H1 (cell line): ENCODE results near the gene ZNF408. TPM values are rescaled to one million over a fixed set of nuclear protein-coding genes. Genes with fewer than 3 reads are reported as not detected.

Source experiments
- CTCF ChIA-PET: fragments of 300-600 bp; sonication (Branson Sonifier 250); formaldehyde crosslinking; loops from one replicate; lab custom pipeline; 2021; ENCODE audit not compliant: partially characterized antibody; lab: Charles Lee
- POLR2A ChIA-PET: fragments of 300-600 bp; sonication (Branson Sonifier 250); formaldehyde crosslinking; loops from one replicate; lab custom pipeline; 2021; ENCODE audit warnings: inconsistent platforms; ENCODE audit not compliant: partially characterized antibody; lab: Charles Lee
- DNase-seq, 2 experiments: peaks; one replicate each; pipeline versions ENCODE4 v3.0.0 to v3.0.0-alpha.2; 2010 to 2022; ENCODE audit warnings: low spot score in 2 of 2, low read depth in 1 of 2, mixed read lengths in 1 of 2
- FAIRE-seq: peaks from 2 replicates; lab custom pipeline; 2011; peaks lifted over from hg19 to GRCh38; lab: Jason Lieb, UNC
- H2AFZ ChIP-seq: 2 replicates; pipeline ENCODE4 v1.8.1; 2012; ENCODE audit warnings: low read length, inconsistent platforms
- H2AK5ac ChIP-seq: 2 replicates; pipeline ENCODE4 v1.6.1; 2013; ENCODE audit warnings: low read depth, low read length
- H2BK120ac ChIP-seq: replicated peaks from 2 replicates; pipeline ENCODE3; 2013; ENCODE audit warnings: low read depth, low read length, inconsistent platforms
- H2BK12ac ChIP-seq: 2 replicates; pipeline ENCODE4 v1.6.1; 2013; ENCODE audit warnings: low read depth, low read length
- H2BK15ac ChIP-seq: 2 replicates; pipeline ENCODE4 v1.6.1; 2013; ENCODE audit warnings: low read length
- H2BK20ac ChIP-seq: 2 replicates; pipeline ENCODE4 v1.6.1; 2013; ENCODE audit warnings: low read length
- H2BK5ac ChIP-seq: 2 replicates; pipeline ENCODE4 v1.6.1; 2013; ENCODE audit warnings: low read depth, low read length
- H3K14ac ChIP-seq: 2 replicates; pipeline ENCODE4 v1.6.1; 2013; ENCODE audit warnings: inconsistent platforms; ENCODE audit not compliant: insufficient read length
- H3K18ac ChIP-seq: 2 replicates; pipeline ENCODE4 v1.6.1; 2013; ENCODE audit warnings: low read length; ENCODE audit errors: extremely low read depth
- H3K23ac ChIP-seq: 2 replicates; pipeline ENCODE4 v1.6.1; 2013; ENCODE audit warnings: inconsistent platforms; ENCODE audit not compliant: insufficient read length
- H3K23me2 ChIP-seq: 2 replicates; pipeline ENCODE4 v1.6.1; 2013; ENCODE audit warnings: low read depth, low read length
- H3K27ac ChIP-seq: 2 replicates; pipeline ENCODE4 v1.6.1; 2011; ENCODE audit warnings: low read depth, low read length, inconsistent platforms
- H3K27me3 ChIP-seq, 4 experiments: replicated peaks in 1 of 4; 1 replicate in 1 of 4; 2 replicates in 3 of 4; pipeline versions ENCODE4 v1.6.1 to v1.8.1; 2011 to 2013; ENCODE audit warnings: low read length in 3 of 4, mild to moderate bottlenecking in 3 of 4, inconsistent platforms in 2 of 4, mixed read lengths in 2 of 4, moderate library complexity in 1 of 4; ENCODE audit not compliant: control insufficient read depth in 3 of 4, insufficient read depth in 3 of 4; ENCODE audit errors: extremely low read depth in 1 of 4
- H3K36me3 ChIP-seq, 4 experiments: 2 replicates each; pipeline versions ENCODE4 v1.6.1 to v1.8.1; 2011 to 2013; ENCODE audit warnings: mild to moderate bottlenecking in 4 of 4, low read length in 3 of 4, moderate library complexity in 2 of 4, control low read depth in 1 of 4, inconsistent platforms in 1 of 4; ENCODE audit not compliant: insufficient read depth in 4 of 4, control insufficient read depth in 2 of 4
- H3K4ac ChIP-seq: replicated peaks from 2 replicates; pipeline ENCODE3; 2013; ENCODE audit warnings: low read length, low read depth, mixed read lengths, inconsistent platforms; ENCODE audit not compliant: insufficient read length
- H3K4me1 ChIP-seq, 4 experiments: replicated peaks in 1 of 4; 1 replicate in 1 of 4; 2 replicates in 3 of 4; pipeline versions ENCODE4 v1.6.1 to v1.8.1; 2011 to 2013; ENCODE audit warnings: low read length in 3 of 4, inconsistent platforms in 2 of 4, mixed read lengths in 1 of 4; ENCODE audit not compliant: insufficient read depth in 4 of 4, control insufficient read depth in 3 of 4
- H3K4me2 ChIP-seq, 2 experiments: 2 replicates each; pipeline versions ENCODE4 v1.6.1 to v1.8.1; 2011 to 2013; ENCODE audit warnings: low read depth in 2 of 2, low read length in 2 of 2, control low read depth in 1 of 2, inconsistent platforms in 1 of 2, mild to moderate bottlenecking in 1 of 2; ENCODE audit not compliant: insufficient read depth in 1 of 2
- H3K4me3 ChIP-seq, 4 experiments: fragments of 200-600, 300-600 bp in 1 of 4; sonication (generic), shearing (Covaris generic), sonication (Bioruptor Twin) in 1 of 4; 2 replicates each; pipeline versions ENCODE4 v1.5.1 to v1.8.1; 2011 to 2016; ENCODE audit warnings: low read length in 4 of 4, low read depth in 3 of 4, control low read depth in 2 of 4, inconsistent platforms in 2 of 4, mild to moderate bottlenecking in 2 of 4, mixed read lengths in 1 of 4, moderate library complexity in 1 of 4; ENCODE audit not compliant: insufficient read depth in 2 of 4; ENCODE audit errors: extremely low read depth in 1 of 4
- H3K56ac ChIP-seq: replicated peaks from 2 replicates; pipeline ENCODE3; 2013; ENCODE audit warnings: low read depth, mild to moderate bottlenecking, mixed read lengths, low read length, inconsistent platforms; ENCODE audit not compliant: insufficient read length
- H3K79me1 ChIP-seq: 2 replicates; pipeline ENCODE4 v1.6.1; 2013; ENCODE audit warnings: low read depth, low read length, control low read depth
- H3K79me2 ChIP-seq, 2 experiments: 2 replicates each; pipeline versions ENCODE4 v1.6.1 to v1.8.1; 2012 to 2013; ENCODE audit warnings: low read length in 2 of 2, mild to moderate bottlenecking in 2 of 2, inconsistent platforms in 1 of 2; ENCODE audit not compliant: insufficient read depth in 2 of 2, control insufficient read depth in 1 of 2
- H3K9ac ChIP-seq, 4 experiments: replicated peaks in 1 of 4; 1 replicate in 1 of 4; 2 replicates in 3 of 4; pipeline versions ENCODE4 v1.6.1 to v1.8.1; 2011 to 2013; ENCODE audit warnings: low read depth in 3 of 4, low read length in 3 of 4, control low read depth in 2 of 4, mild to moderate bottlenecking in 2 of 4, moderate library complexity in 2 of 4, inconsistent platforms in 1 of 4; ENCODE audit errors: extremely low read depth in 1 of 4
- H3K9me3 ChIP-seq, 2 experiments: 2 replicates each; pipeline versions ENCODE4 v1.6.1 to v1.8.1; 2012 to 2013; ENCODE audit warnings: mild to moderate bottlenecking in 2 of 2, moderate library complexity in 2 of 2, control low read depth in 1 of 2, inconsistent platforms in 1 of 2, low read depth in 1 of 2, low read length in 1 of 2, mixed read lengths in 1 of 2; ENCODE audit not compliant: insufficient read depth in 2 of 2
- H4K20me1 ChIP-seq, 2 experiments: replicated peaks in 1 of 2; 2 replicates each; pipeline versions ENCODE3 to v1.8.1; 2011 to 2013; ENCODE audit warnings: inconsistent platforms in 2 of 2, low read length in 2 of 2, mild to moderate bottlenecking in 1 of 2; ENCODE audit not compliant: insufficient read depth in 2 of 2, control insufficient read depth in 1 of 2
- H4K5ac ChIP-seq: 2 replicates; pipeline ENCODE4 v1.6.1; 2013; ENCODE audit warnings: low read length, low read depth, mixed read lengths, inconsistent platforms; ENCODE audit not compliant: insufficient read length
- H4K8ac ChIP-seq: 2 replicates; pipeline ENCODE4 v1.8.0; 2013; ENCODE audit warnings: mild to moderate bottlenecking, moderate library complexity, low read length, inconsistent platforms; ENCODE audit not compliant: insufficient read depth; ENCODE audit errors: extremely low read depth
- H4K91ac ChIP-seq: replicated peaks from 2 replicates; pipeline ENCODE3; 2013; ENCODE audit warnings: low read length, mixed read lengths, inconsistent platforms; ENCODE audit not compliant: insufficient read length
- CHD2 ChIP-seq: IDR thresholded peaks from 2 replicates; pipeline ENCODE4 v1.6.1; 2012; ENCODE audit warnings: low read length, improper control_type of control experiment
- CTBP2 ChIP-seq: IDR thresholded peaks from 2 replicates; pipeline ENCODE4 v1.7.0; 2011; ENCODE audit warnings: borderline replicate concordance, mild to moderate bottlenecking, moderate library complexity, mixed read lengths, low read length; ENCODE audit not compliant: insufficient read depth, insufficient read length
- EP300 ChIP-seq, 2 experiments: IDR thresholded peaks; 1 replicate in 1 of 2; 2 replicates in 1 of 2; pipeline ENCODE4 v1.6.1; 2011 to 2012; ENCODE audit warnings: low read depth in 2 of 2, low read length in 2 of 2, mild to moderate bottlenecking in 2 of 2, borderline replicate concordance in 1 of 2, inconsistent platforms in 1 of 2, moderate library complexity in 1 of 2
- HDAC2 ChIP-seq, 2 experiments: fragments of 300-600 bp in 1 of 2; sonication (generic) in 1 of 2; IDR thresholded peaks; 2 replicates each; pipeline ENCODE4 v1.6.1; 2011 to 2012; ENCODE audit warnings: low read depth in 2 of 2, low read length in 2 of 2, mild to moderate bottlenecking in 2 of 2, moderate library complexity in 2 of 2, borderline replicate concordance in 1 of 2, inconsistent platforms in 1 of 2
- HDAC6 ChIP-seq: IDR thresholded peaks from one replicate; pipeline ENCODE4 v1.7.1; 2012; ENCODE audit warnings: low read depth, mild to moderate bottlenecking, inconsistent platforms, low read length, moderate library complexity
- KDM4A ChIP-seq: IDR thresholded peaks from one replicate; pipeline ENCODE4 v1.7.1; 2012; ENCODE audit warnings: low read depth, mild to moderate bottlenecking, moderate library complexity, low read length, inconsistent platforms; ENCODE audit not compliant: severe bottlenecking
- NRF1 ChIP-seq: IDR thresholded peaks from 2 replicates; pipeline ENCODE4 v1.6.1; 2011; ENCODE audit warnings: mild to moderate bottlenecking, low read depth, low read length, improper control_type of control experiment
- RFX5 ChIP-seq: IDR thresholded peaks from 2 replicates; pipeline ENCODE4 v1.6.1; 2011; ENCODE audit warnings: low read depth, low read length, improper control_type of control experiment, borderline replicate concordance
- RNF2 ChIP-seq: fragments of 200-900, 300-1000 bp; sonication (generic); IDR thresholded peaks from 2 replicates; pipeline ENCODE4 v1.7.1; 2016; ENCODE audit warnings: borderline replicate concordance, low read depth, mild to moderate bottlenecking, antibody characterized with exemption, low read length; ENCODE audit not compliant: poor library complexity, severe bottlenecking; ENCODE audit errors: missing control alignments
- SIRT6 ChIP-seq: IDR thresholded peaks from one replicate; pipeline ENCODE4 v1.7.1; 2012; ENCODE audit warnings: low read length, inconsistent platforms
- SP2 ChIP-seq: IDR thresholded peaks from 2 replicates; pipeline ENCODE4 v1.6.1; 2012; ENCODE audit warnings: mild to moderate bottlenecking, low read length, inconsistent platforms
- SP4 ChIP-seq: IDR thresholded peaks from 2 replicates; pipeline ENCODE4 v1.6.1; 2012; ENCODE audit warnings: low read length, inconsistent platforms
- SUZ12 ChIP-seq: fragments of 200-600 bp; sonication (generic); IDR thresholded peaks from 2 replicates; pipeline ENCODE4 v1.6.1; 2012; ENCODE audit warnings: mild to moderate bottlenecking, inconsistent platforms, low read length, moderate library complexity, mixed read lengths
- TAF1 ChIP-seq: IDR thresholded peaks from 2 replicates; pipeline ENCODE4 v1.6.1; 2011; ENCODE audit warnings: mild to moderate bottlenecking, low read depth, low read length
- WGBS, 2 experiments: shearing (Covaris generic) in 1 of 2; methylation state at CpG; one replicate each; pipeline versions ENCODE4 v1.1.6 to v1.1.7; 2013 to 2015; ENCODE audit warnings: low lambda C conversion rate in 2 of 2, mixed read lengths in 2 of 2, inconsistent platforms in 1 of 2, low coverage in 1 of 2, missing lambda C conversion rate in 1 of 2; ENCODE audit not compliant: insufficient replicate concordance in 2 of 2, insufficient coverage in 1 of 2, insufficient read length in 1 of 2; ENCODE audit errors: extremely low coverage in 1 of 2, missing lambda C conversion rate in 1 of 2; 5-methylcytosine and 5-hydroxymethylcytosine counted together
- polyA plus RNA-seq, 7 experiments: library from polyadenylated mRNA; depleted of rRNA in 3 of 7; stranded (reverse) in 5 of 7; unstranded in 2 of 7; fragments of >200 nt in 5 of 7; fragments of 200-250 nt in 2 of 7; gene quantifications; 1 replicate in 5 of 7; 2 replicates in 1 of 7; 4 replicates in 1 of 7; pipeline versions ENCODE4 v1.2.1 to v1.2.3, GENCODE V29; 2011 to 2013; ENCODE audit warnings: missing spikeins in 2 of 7, mixed read lengths in 2 of 7
- total RNA-seq: library from RNA; stranded (reverse); fragmentation: NEBNext Ultra II Directional; extraction: Animal tissue kit (Norgen Biotek cat#: 25700); gene quantifications from 2 replicates; pipeline ENCODE4 v1.2.1, GENCODE V29; 2021

Gene ZNF408
- total and polyA plus RNA-seq, 2 of the 8 experiments (the other 6 are each of a cell fraction or from before 2014, with no cell fraction given): 10.7 to 11.0 TPM

DNA sequence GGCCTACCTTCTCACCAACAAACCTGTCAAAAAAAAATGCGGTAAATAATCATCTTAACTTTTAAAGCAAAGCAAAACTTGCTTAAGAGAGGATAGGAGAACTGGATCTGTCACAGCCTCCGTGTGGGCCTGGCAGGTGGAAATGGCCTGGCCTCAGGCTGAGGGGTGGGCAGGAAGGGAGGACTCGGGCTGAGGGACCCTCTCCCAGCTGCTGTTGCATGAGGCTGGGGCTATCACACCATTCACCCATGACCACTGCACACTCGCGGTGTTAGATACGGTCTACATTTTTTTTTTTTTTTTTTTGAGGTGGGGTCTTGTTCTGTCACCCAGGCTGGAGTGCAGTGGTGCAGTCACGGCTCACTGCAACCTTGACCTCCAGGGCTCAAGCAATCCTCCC lies 24.9 kb upstream of the ZNF408 start:
- CTCF ChIA-PET: no interaction called here
- no peak overlapping the region for H2AK5ac ChIP-seq
- H2AFZ ChIP-seq: no peak overlapping the region
- H3K27me3 ChIP-seq: no peaks in the 10 kb centered on the region
- no peaks in the 10 kb centered on the region for H3K23me2 ChIP-seq
- POLR2A ChIA-PET: interaction anchor here (0.6 to 3.3 kb wide), 5 partner anchors 22 to 295 kb away, joined by 3 to 21 read pairs (median 3); no protein-coding TSS in a partner anchor
- H3K27ac ChIP-seq: no peak overlapping the region
- no peak overlapping the region for H2BK15ac ChIP-seq
- H3K79me2 ChIP-seq: no peaks in the 10 kb centered on the region
- H3K4ac ChIP-seq: no peak overlapping the region
- H4K91ac ChIP-seq: no peak overlapping the region
- no peaks in the 10 kb centered on the region for H3K9me3 ChIP-seq
- H4K5ac ChIP-seq: no peak overlapping the region
- no peaks in the 10 kb centered on the region for H3K79me1 ChIP-seq
- H3K14ac ChIP-seq: no peak overlapping the region
- H4K8ac ChIP-seq: no peak overlapping the region
- H3K4me3 ChIP-seq: no peak overlapping the region
- no peak overlapping the region for H2BK120ac ChIP-seq
- no peak overlapping the region for H2BK5ac ChIP-seq
- no peak overlapping the region for H2BK12ac ChIP-seq
- H3K18ac ChIP-seq: no peak overlapping the region
- FAIRE-seq (no peak), DNase-seq (no peak)
- peaks cover 4 to 30% (median 16%) of the 10 kb centered on the region in 4 experiments; a peak in 6 of 8 replicates for H3K36me3 ChIP-seq
- peaks cover 0 to 1% of the 10 kb centered on the region in 2 experiments for H4K20me1 ChIP-seq
- no peak overlapping the region for H3K56ac ChIP-seq
- H2BK20ac ChIP-seq: no peak overlapping the region
- no peak overlapping the region for H3K9ac ChIP-seq
- peaks cover 3 to 19% (median 7%) of the 10 kb centered on the region in 4 experiments for H3K4me1 ChIP-seq
- WGBS, 2 experiments: 91% methylated on average over 7 of the region's 7 CpGs; no CpG with 5 or more reads in 1 of the 2 experiments
- no peak overlapping the region for H3K4me2 ChIP-seq
- no peak overlapping the region for H3K23ac ChIP-seq
- TF ChIP-seq RFX5: no peak
- no peak for TF ChIP-seq NRF1
- TF ChIP-seq SUZ12: no peak
- TF ChIP-seq HDAC2 (IDR thresholded peaks at IDR 0.05; ENCODE audit: borderline replicate concordance in 1 of 2, low read depth in 2 of 2, low read length in 2 of 2): no peak
- no peak for TF ChIP-seq EP300 (IDR thresholded peaks at IDR 0.05; ENCODE audit: borderline replicate concordance in 1 of 2, low read depth in 2 of 2, low read length in 2 of 2)
- TF ChIP-seq RNF2: no peak
- no peak for TF ChIP-seq HDAC6
- TF ChIP-seq CHD2: no peak
- no peak for TF ChIP-seq KDM4A
- no peak for TF ChIP-seq CTBP2
- no peak for TF ChIP-seq SP2
- TF ChIP-seq SIRT6: no peak
- TF ChIP-seq TAF1: no peak
- TF ChIP-seq SP4: no peak
